Measurements from ENCODE around the gene ASB2. TPM values are rescaled to one million over a fixed set of nuclear protein-coding genes. Genes with fewer than 3 reads are reported as not detected.

The ASB2 gene
- total RNA-seq, 3 donors from 2014 or later (not counting 1 experiment from before 2014, with no cell fraction given): 3.7 to 7.2 (median 4.8) TPM

GRCh38 chr14:93973607-93974006 lies 2.8 kb downstream of the ASB2 start:
- Histone ChIP-seq H3K4me1 (ENCODE audit: control insufficient read depth, insufficient read depth, low read length) (peaks cover 56% of the 10 kb centered on the region), H3K36me3 (ENCODE audit: control insufficient read depth, insufficient read depth, low read length) (no peaks in the 10 kb centered on the region), H3K27ac (ENCODE audit: low read length) (no peak overlapping the region), H3K27me3 (ENCODE audit: control insufficient read depth, insufficient read depth, low read length) (peaks cover 5% of the 10 kb centered on the region), H3K4me3 (ENCODE audit: low read length) (no peak overlapping the region), H3K9me3 (ENCODE audit: control insufficient read depth, insufficient read depth, low read length) (peaks cover 14% of the 10 kb centered on the region)
- DNase-seq (no peak), ATAC-seq (no peak)
- intact Hi-C loops (cut with micrococcal nuclease): no loop called here
- Mint-ChIP-seq H3K27me3 (ENCODE audit: low read depth in 2 of 2) (peaks cover 10 to 12% of the 10 kb centered on the region in 2 donors), H3K4me1 (peaks cover 42 to 46% of the 10 kb centered on the region in 2 donors), H3K4me3 (no peak overlapping the region), H3K36me3 (no peaks in the 10 kb centered on the region), H3K27ac (no peak overlapping the region), H3K9me3 (peaks cover 2% of the 10 kb centered on the region in 2 donors)
- no peak for TF ChIP-seq CTCF (IDR thresholded peaks at IDR 0.05)
- 94% methylated on average over 6 of the region's 6 CpGs for WGBS (ENCODE audit: insufficient coverage)

GRCh38 chr14:93972618-93973205 lies 3.7 kb downstream of the ASB2 start:
- DNase-seq: no peak
- H3K27me3 ChIP-seq (ENCODE audit: control insufficient read depth, insufficient read depth, low read length): peaks cover 5% of the 10 kb centered on the region
- Mint-ChIP-seq H3K4me1 (peaks cover 33 to 37% of the 10 kb centered on the region in 2 donors), H3K27ac (peak overlapping the region in 1 of 2 donors; percentile 92), H3K27me3 (ENCODE audit: low read depth in 2 of 2) (peaks cover 10 to 12% of the 10 kb centered on the region in 2 donors), H3K9me3 (peaks cover 2% of the 10 kb centered on the region in 2 donors), H3K36me3 (no peaks in the 10 kb centered on the region), H3K4me3 (no peak overlapping the region)
- H3K36me3 ChIP-seq (ENCODE audit: control insufficient read depth, insufficient read depth, low read length): no peaks in the 10 kb centered on the region
- H3K4me1 ChIP-seq (ENCODE audit: control insufficient read depth, insufficient read depth, low read length): peaks cover 56% of the 10 kb centered on the region
- WGBS (ENCODE audit: insufficient coverage): 96% methylated on average over 6 of the region's 6 CpGs
- H3K4me3 ChIP-seq (ENCODE audit: low read length): no peak overlapping the region
- no peak overlapping the region for H3K27ac ChIP-seq (ENCODE audit: low read length)
- TF ChIP-seq CTCF (IDR thresholded peaks at IDR 0.05): no peak
- H3K9me3 ChIP-seq (ENCODE audit: control insufficient read depth, insufficient read depth, low read length): peaks cover 7% of the 10 kb centered on the region
- intact Hi-C loops (cut with micrococcal nuclease): no loop called here
- ATAC-seq: no peak

DNA sequence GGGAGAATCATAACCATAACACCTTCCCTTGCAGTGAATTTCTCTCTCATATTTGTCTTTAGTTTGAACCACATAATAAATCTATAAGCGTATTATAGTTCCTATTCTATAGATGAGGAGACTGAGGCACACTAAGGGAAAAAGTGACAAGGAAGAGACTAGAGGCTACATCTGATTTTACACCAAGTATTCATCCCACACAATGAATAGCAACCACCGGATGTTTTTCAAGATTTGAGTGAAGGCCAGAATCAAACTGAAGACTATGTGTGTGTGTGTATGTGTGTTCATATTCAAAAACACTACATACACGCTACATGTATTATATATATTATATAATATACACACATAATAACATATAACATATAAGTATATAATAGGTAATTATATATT lies 4.7 kb downstream of the ASB2 start:
- H3K4me1 ChIP-seq (ENCODE audit: control insufficient read depth, insufficient read depth, low read length): peaks cover 57% of the 10 kb centered on the region
- no peaks in the 10 kb centered on the region for H3K36me3 ChIP-seq (ENCODE audit: control insufficient read depth, insufficient read depth, low read length)
- Mint-ChIP-seq H3K4me3 (peak overlapping the region; percentile 92), H3K9me3 (peaks cover under 1% of the 10 kb centered on the region in 2 donors), H3K36me3 (no peaks in the 10 kb centered on the region), H3K27me3 (ENCODE audit: low read depth in 2 of 2) (peaks cover 10 to 12% of the 10 kb centered on the region in 2 donors), H3K27ac (peak overlapping the region; percentile 76 to 92), H3K4me1 (peaks cover 25 to 33% of the 10 kb centered on the region in 2 donors)
- H3K9me3 ChIP-seq (ENCODE audit: control insufficient read depth, insufficient read depth, low read length): no peaks in the 10 kb centered on the region
- ATAC-seq (no peak), DNase-seq (no peak)
- H3K27me3 ChIP-seq (ENCODE audit: control insufficient read depth, insufficient read depth, low read length): peaks cover 5% of the 10 kb centered on the region
- no CpG with 5 or more reads among the region's 3 CpGs for WGBS (ENCODE audit: insufficient coverage)
- H3K27ac ChIP-seq (ENCODE audit: low read length): no peak overlapping the region
- H3K4me3 ChIP-seq (ENCODE audit: low read length): no peak overlapping the region
- no peak for TF ChIP-seq CTCF (IDR thresholded peaks at IDR 0.05)
- intact Hi-C loops (cut with micrococcal nuclease): loop anchor here (2.0 kb wide), 1 partner anchor 17 kb away; no protein-coding TSS in a partner anchor
